ENCODE results near the gene HS3ST3A1.

- TF ChIP-seq CTCF (conservative IDR thresholded peaks at IDR 0.05; ENCODE audit: low read depth in 2 of 2) (no peak), EZH2 (IDR thresholded peaks at IDR 0.05; ENCODE audit: low read depth, unreplicated experiment) (no peak), REST (IDR thresholded peaks at IDR 0.05; ENCODE audit: unreplicated experiment) (no peak), ETS1 (IDR thresholded peaks at IDR 0.05) (no peak), EZH2phosphoT487 (IDR thresholded peaks at IDR 0.05; ENCODE audit: unreplicated experiment) (no peak), POLR2AphosphoS5 (IDR thresholded peaks at IDR 0.05; ENCODE audit: low read depth) (no peak), NANOG (IDR thresholded peaks at IDR 0.05; ENCODE audit: borderline replicate concordance) (no peak), ZNF114 (CRISPR knock-in tag; IDR thresholded peaks at IDR 0.05) (no peak), STAT1 (IDR thresholded peaks at IDR 0.05; ENCODE audit: unreplicated experiment) (no peak), ZNF331 (CRISPR knock-in tag; IDR thresholded peaks at IDR 0.05; ENCODE audit: low read depth) (no peak)
These were observed 35.2 kb upstream of the HS3ST3A1 start for GRCh38 chr17:13636951-13637350.
